Stimulated activated CD8-positive, alpha-beta memory T cell treated with anti-CD3 and anti-CD28 coated beads, Interleukin-7, amount 100 ng/mL, for 48 hours (primary cell): ENCODE measurements around the gene SLC22A3.

Experiments used
- DNase-seq, 2 donors: peaks; one replicate each; pipeline ENCODE4 v3.0.0-alpha.2; 2020; ENCODE audit warnings: low read depth in 1 of 2; ENCODE audit errors: extremely low read depth in 1 of 2

The SLC22A3 gene

DNA sequence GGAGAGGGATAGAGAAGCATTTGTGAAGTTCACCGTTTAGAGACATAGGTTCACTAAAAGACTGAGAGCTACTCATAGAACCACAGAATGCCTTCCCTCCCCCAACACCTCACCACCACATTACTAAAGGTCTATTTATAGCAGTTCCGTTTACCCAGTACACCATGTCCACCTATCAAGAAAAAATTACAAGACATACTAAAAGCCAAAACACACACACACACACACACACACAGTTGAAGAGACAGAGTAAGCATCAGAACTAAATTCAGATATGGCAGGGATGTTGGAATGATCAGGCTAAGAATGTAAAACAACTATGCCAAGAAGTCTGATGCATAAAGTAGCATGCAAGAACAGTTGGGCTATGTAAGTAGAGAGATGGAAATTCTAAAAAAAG lies 52.3 kb downstream of the SLC22A3 start:
- no peak for DNase-seq

DNA sequence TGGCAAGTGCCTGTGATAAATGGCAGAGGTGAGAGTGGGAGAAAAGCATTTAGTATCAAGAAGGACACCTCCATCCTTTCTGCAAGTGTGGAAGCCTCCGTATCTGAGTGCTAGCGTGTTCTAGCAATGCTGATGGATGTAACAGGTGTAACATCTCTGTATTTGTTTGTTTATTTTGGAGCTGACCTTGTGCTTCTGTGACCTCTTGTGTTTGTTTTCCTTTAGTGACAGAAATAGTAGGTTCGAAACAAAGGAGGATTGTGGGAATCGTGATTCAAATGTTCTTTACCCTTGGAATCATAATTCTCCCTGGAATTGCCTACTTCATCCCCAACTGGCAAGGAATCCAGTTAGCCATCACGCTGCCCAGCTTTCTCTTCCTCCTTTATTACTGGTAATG lies 60.4 kb downstream of the SLC22A3 start:
- no peak for DNase-seq

DNA sequence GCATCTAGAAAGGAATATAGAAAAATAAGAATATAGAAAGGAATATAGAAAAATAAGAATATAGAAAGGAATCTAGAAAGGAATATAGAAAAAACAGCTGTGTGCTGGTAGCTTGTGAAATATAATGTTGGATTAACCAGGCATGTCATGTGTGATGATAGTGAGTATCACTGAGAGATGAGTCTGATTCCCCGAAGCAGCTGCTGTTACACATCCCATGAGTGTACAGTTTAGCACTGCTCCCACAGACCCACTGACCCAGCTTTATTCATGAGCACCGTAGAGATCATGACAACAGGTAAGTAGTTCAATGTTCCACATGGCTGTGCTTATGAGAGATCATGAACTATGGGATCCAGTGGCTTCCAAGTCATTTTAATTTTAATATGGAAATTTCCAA lies 64.8 kb downstream of the SLC22A3 start:
- no peak for DNase-seq

GRCh38 chr6:160417146-160417545 lies 69.0 kb downstream of the SLC22A3 start:
- no peak for DNase-seq

GRCh38 chr6:160417550-160417949 lies 69.4 kb downstream of the SLC22A3 start:
- DNase-seq = no peak

- no peak for DNase-seq
Measured at GRCh38 chr6:160418370-160418769, 70.2 kb downstream of the SLC22A3 start.

DNA sequence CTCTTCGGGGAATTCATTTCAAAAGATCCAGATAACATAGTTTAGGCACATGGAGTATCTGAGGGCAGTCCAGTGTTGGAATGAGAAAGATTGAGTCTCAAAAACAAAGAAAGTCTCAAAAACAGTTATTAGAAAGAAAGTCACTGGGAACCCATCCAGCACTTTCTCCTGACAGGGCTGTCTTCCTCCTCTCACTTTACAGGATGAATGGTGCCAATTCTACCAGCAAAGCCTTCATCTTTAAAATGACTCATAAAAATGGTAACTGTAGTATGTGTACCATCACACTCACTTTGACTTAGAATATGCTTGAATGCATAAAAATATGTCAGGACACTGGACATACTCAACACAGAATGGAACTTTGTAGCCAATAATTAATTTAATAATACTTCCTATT lies 71.3 kb downstream of the SLC22A3 start:
- no peak for DNase-seq

DNA sequence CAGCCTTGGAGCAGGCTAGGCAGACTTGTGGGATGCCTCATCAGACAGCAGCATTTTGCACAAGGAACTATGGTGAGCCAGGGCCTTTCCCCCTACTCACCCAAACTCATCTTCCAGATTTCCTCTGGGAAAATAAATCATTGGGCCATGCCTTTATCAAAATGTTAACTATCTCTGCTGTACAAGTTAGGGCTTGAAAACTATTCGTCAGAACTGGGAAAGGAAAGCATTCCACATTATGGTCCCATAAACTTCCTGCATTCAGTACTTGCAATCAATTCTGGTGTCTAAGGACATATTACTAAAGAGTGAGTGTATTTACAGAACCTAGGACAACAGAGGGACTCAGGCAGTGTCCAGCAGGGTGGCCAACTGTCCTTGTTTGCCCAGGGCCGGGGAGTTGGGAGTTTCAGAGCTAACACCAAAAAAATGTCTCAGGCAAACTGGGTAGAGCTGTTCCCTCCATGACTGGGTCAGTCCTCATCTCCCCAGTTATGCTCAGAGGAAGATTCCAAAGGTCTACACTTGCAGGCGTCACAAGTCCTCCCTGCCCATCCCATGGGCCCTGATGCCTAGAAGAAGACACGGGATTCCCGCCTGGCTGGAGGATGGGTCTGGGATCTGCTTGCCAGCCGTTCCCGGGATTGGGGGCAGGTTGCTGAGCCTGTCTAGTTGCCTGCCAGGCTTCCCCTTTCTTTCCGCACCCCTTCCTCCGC lies 72.2 kb downstream of the SLC22A3 start:
- no peak for DNase-seq

GRCh38 chr6:160420969-160421556 lies 72.9 kb downstream of the SLC22A3 start:
- no peak for DNase-seq

- DNase-seq = no peak
Measured at GRCh38 chr6:160421854-160422253, 73.7 kb downstream of the SLC22A3 start.

DNA sequence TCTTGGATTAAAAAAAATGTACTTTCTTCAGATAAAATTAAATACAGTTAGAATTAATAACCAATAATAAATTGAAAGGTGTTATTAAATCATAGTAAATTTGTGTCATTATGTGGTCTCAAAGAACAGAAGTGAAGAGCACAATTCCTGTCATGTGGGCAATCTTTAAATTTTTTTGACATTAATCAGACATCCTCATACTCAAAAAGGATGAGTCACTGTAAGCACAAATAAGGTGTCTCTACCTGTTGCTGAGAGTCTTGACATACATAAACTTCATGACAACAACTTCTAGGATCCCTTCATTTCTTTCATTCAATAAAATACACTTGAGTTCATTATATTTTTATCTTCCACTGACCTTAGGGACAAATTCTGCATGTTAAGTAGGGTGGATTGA lies 76.1 kb downstream of the SLC22A3 start:
- DNase-seq = no peak

- no peak for DNase-seq
Measured at GRCh38 chr6:160426136-160426535, 78.0 kb downstream of the SLC22A3 start.

DNA sequence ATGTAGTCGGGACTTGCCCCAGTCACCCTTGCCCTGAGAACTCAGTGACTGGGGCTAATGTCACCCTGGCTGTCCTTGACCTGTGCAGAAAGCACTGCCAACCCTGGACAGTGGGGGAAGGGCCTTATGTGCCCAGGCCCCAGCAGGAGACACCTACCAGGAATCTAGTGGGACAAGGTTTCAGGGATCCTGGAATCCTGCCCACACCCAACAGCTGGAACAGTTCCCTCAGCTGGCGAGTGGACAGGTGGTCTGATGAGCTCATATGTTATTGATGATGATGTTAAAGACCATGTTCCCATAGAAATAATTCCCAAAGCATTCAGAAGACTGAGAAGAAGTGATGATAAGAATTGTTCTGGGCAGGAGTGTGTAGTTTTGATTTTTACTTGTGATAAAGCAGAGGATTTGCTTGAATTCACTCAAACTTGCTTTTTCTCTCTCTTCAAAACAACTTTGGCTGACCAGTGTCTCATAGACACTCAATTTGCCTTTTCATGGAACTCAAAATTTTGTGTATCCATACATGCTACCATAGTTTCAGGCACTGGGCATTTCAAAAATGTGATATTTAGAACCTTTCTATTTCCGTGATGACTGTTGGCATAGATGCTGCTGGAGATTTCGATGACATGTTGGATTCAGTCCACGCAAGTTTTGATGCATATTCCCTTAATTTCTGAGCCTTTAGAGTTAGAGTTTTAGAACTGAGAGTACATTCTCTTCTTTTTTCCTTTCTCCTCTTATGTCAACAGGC lies 79.3 kb downstream of the SLC22A3 start:
- DNase-seq = no peak

GRCh38 chr6:160428069-160428430 lies 79.9 kb downstream of the SLC22A3 start:
- DNase-seq = no peak

DNA sequence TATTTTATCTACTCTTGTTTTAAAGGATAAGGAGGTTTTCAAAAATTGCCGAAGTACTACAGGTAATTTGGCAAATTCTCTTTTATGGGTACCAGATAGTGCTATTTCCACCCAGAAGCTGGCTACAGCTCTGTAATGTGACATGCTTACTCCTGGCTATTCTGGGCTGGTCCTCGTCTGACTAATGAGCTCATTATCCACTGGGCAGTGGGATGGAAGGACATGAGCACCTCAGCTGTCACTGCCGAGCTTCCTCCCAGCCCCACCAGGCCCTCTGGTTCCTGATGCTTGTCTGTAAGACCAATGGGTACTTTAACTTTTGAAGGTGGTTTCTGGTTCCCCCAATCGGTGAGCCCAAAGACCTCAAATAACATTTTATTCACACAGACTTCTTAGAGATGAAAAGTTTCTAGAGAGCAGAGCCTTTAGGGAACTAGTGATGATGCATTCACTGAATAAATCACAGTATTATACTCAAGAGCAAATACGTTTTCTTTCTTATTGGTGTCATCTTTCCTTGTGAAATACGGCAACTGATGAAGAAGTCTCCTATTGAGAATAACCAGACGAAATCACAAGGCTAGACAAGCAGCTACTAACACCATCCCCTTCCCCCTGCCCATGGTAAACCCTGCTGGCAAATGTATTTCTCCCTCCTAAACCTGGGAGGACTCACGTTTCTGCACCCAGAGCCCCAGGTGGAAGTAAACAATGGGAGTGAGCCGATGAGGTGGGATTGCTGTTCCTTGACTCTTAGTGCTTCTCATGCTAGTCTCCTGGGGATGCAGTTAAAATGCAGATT lies 80.8 kb downstream of the SLC22A3 start:
- DNase-seq = no peak

DNA sequence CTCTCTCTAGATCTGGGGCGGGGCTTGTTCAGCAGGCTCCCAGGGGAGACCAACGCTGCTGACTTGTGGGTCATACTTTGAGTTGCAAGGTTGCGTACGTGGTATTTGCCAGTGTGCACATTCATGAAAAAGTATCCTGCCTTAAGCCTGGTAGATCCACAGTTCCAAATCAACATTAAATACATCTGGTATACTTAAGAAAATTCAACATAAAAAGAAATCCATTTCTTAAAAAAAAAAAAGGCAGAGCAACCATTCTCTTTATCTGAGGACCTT lies 81.4 kb downstream of the SLC22A3 start:
- DNase-seq = no peak

GRCh38 chr6:160430203-160430602 lies 82.0 kb downstream of the SLC22A3 start:
- no peak for DNase-seq

- DNase-seq = no peak
Measured at GRCh38 chr6:160430751-160431150, 82.6 kb downstream of the SLC22A3 start.

DNA sequence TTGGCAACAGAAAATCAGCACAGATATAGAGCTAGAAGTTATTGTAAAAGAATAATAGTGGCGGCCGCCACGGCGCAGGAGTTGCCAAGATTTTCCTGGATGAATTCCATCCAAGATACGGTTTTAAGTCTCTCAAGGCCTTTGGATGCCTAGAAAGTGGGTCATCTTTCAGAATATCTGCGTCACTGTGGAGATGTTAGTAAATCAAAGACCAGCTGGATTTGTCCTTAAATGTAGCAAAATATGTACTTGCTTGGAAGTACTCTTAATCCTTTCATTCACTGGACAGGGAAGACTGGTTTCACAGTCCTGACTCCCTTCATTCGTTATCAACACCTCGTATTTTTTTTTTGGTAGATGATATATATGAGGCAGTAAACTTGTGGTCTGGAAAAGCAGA lies 83.0 kb downstream of the SLC22A3 start:
- DNase-seq = no peak

- DNase-seq = no peak
Measured at GRCh38 chr6:160431791-160432404, 83.7 kb downstream of the SLC22A3 start.

GRCh38 chr6:160435935-160436334 lies 87.8 kb downstream of the SLC22A3 start:
- no peak for DNase-seq
